HEK293 (cell line): ENCODE results near the gene AMPD3.
A peak's percentile ranks its signal among the peaks of the same experiment; 100 is the strongest.

Experiments used
- FEZF1 ChIP-seq: fragments of 450-650 bp; formaldehyde crosslinking; IDR thresholded peaks from 2 replicates; pipeline ENCODE4 v1.5.1; 2016; ENCODE audit warnings: missing biosample characterization, missing genetic modification characterization
- GLI2 ChIP-seq: fragments of 450-650 bp; formaldehyde crosslinking; IDR thresholded peaks from 2 replicates; pipeline ENCODE4; 2017; ENCODE audit warnings: missing biosample characterization, missing genetic modification characterization, low read depth, borderline replicate concordance
- GLIS2 ChIP-seq: fragments of 450-650 bp; formaldehyde crosslinking; IDR thresholded peaks from 2 replicates; pipeline ENCODE4 v1.5.1; 2016; ENCODE audit warnings: missing biosample characterization, missing genetic modification characterization
- KLF7 ChIP-seq: fragments of 450-650 bp; formaldehyde crosslinking; IDR thresholded peaks from 2 replicates; pipeline ENCODE4 v1.5.1; 2016; ENCODE audit warnings: missing biosample characterization, missing genetic modification characterization, borderline replicate concordance
- MYNN ChIP-seq: fragments of 450-650 bp; formaldehyde crosslinking; IDR thresholded peaks from 2 replicates; pipeline ENCODE4 v1.5.1; 2016; ENCODE audit warnings: missing biosample characterization, missing genetic modification characterization, borderline replicate concordance
- RBAK ChIP-seq: fragments of 450-650 bp; formaldehyde crosslinking; IDR thresholded peaks from 2 replicates; pipeline ENCODE4 v1.5.1; 2016; ENCODE audit warnings: missing biosample characterization, missing genetic modification characterization
- REPIN1 ChIP-seq: fragments of 450-650 bp; formaldehyde crosslinking; IDR thresholded peaks from 2 replicates; pipeline ENCODE4 v1.5.1; 2017; ENCODE audit warnings: missing biosample characterization, missing genetic modification characterization, low read depth
- SCRT1 ChIP-seq: fragments of 450-650 bp; formaldehyde crosslinking; IDR thresholded peaks from 2 replicates; pipeline ENCODE4 v1.5.1; 2016; ENCODE audit warnings: missing biosample characterization, missing genetic modification characterization, borderline replicate concordance
- SP2 ChIP-seq: fragments of 450-650 bp; formaldehyde crosslinking; IDR thresholded peaks from 2 replicates; pipeline ENCODE4 v1.5.1; 2016; ENCODE audit warnings: missing biosample characterization, missing genetic modification characterization
- SP3 ChIP-seq: fragments of 450-650 bp; formaldehyde crosslinking; IDR thresholded peaks from 2 replicates; pipeline ENCODE4 v1.5.1; 2016; ENCODE audit warnings: missing biosample characterization, missing genetic modification characterization
- TCF7L2 ChIP-seq: IDR thresholded peaks from 2 replicates; pipeline ENCODE4 v1.6.1; 2011; ENCODE audit warnings: low read depth, mild to moderate bottlenecking, inconsistent platforms, low read length, moderate library complexity, borderline replicate concordance
- YY1 ChIP-seq: fragments of 450-650 bp; formaldehyde crosslinking; IDR thresholded peaks from 2 replicates; pipeline ENCODE4 v1.5.1; 2018; ENCODE audit warnings: missing biosample characterization, missing genetic modification characterization
- ZBTB1 ChIP-seq: fragments of 450-650 bp; formaldehyde crosslinking; IDR thresholded peaks from 2 replicates; pipeline ENCODE4 v1.5.1; 2016; ENCODE audit warnings: missing biosample characterization, missing genetic modification characterization
- ZBTB8A ChIP-seq: fragments of 450-650 bp; formaldehyde crosslinking; IDR thresholded peaks from 2 replicates; pipeline ENCODE4 v1.5.1; 2016; ENCODE audit warnings: missing biosample characterization, missing genetic modification characterization
- ZEB2 ChIP-seq: fragments of 450-650 bp; formaldehyde crosslinking; IDR thresholded peaks from 2 replicates; pipeline ENCODE4 v1.5.1; 2016; ENCODE audit warnings: missing biosample characterization, missing genetic modification characterization
- ZNF10 ChIP-seq: fragments of 450-650 bp; formaldehyde crosslinking; IDR thresholded peaks from 2 replicates; pipeline ENCODE4 v1.5.1; 2017; ENCODE audit warnings: missing biosample characterization, missing genetic modification characterization
- ZNF138 ChIP-seq: fragments of 450-650 bp; formaldehyde crosslinking; IDR thresholded peaks from 2 replicates; pipeline ENCODE4 v1.5.1; 2016; ENCODE audit warnings: missing biosample characterization, missing genetic modification characterization, borderline replicate concordance
- ZNF19 ChIP-seq: fragments of 450-650 bp; formaldehyde crosslinking; IDR thresholded peaks from 2 replicates; pipeline ENCODE4; 2016; ENCODE audit warnings: missing biosample characterization, missing genetic modification characterization, low read depth
- ZNF211 ChIP-seq: fragments of 450-650 bp; formaldehyde crosslinking; IDR thresholded peaks from 2 replicates; pipeline ENCODE4 v1.5.1; 2016; ENCODE audit warnings: low read depth, missing biosample characterization, missing genetic modification characterization
- ZNF221 ChIP-seq: fragments of 450-650 bp; formaldehyde crosslinking; IDR thresholded peaks from 2 replicates; pipeline ENCODE4 v1.5.1; 2017; ENCODE audit warnings: missing biosample characterization, missing genetic modification characterization, borderline replicate concordance
- ZNF266 ChIP-seq: fragments of 450-650 bp; formaldehyde crosslinking; IDR thresholded peaks from 2 replicates; pipeline ENCODE4 v1.5.1; 2016; ENCODE audit warnings: missing biosample characterization, missing genetic modification characterization, low read depth
- ZNF354C ChIP-seq: fragments of 450-650 bp; formaldehyde crosslinking; IDR thresholded peaks from 2 replicates; pipeline ENCODE4 v1.5.1; 2016; ENCODE audit warnings: missing biosample characterization, missing genetic modification characterization, low read depth, borderline replicate concordance
- ZNF544 ChIP-seq: fragments of 450-650 bp; formaldehyde crosslinking; IDR thresholded peaks from 2 replicates; pipeline ENCODE4 v1.5.0; 2017; ENCODE audit warnings: missing biosample characterization, missing genetic modification characterization
- ZNF626 ChIP-seq: fragments of 450-650 bp; sonication (Bioruptor Pico); formaldehyde crosslinking; IDR thresholded peaks from 2 replicates; pipeline ENCODE4 v1.5.1; 2018; ENCODE audit warnings: missing biosample characterization, missing genetic modification characterization, inconsistent platforms
- ZNF629 ChIP-seq: fragments of 450-650 bp; formaldehyde crosslinking; IDR thresholded peaks from 2 replicates; pipeline ENCODE4 v1.5.1; 2017; ENCODE audit warnings: missing biosample characterization, missing genetic modification characterization
- ZNF658 ChIP-seq: fragments of 450-650 bp; formaldehyde crosslinking; IDR thresholded peaks from 2 replicates; pipeline ENCODE4; 2016; ENCODE audit warnings: missing biosample characterization, missing genetic modification characterization
- ZNF670 ChIP-seq: fragments of 450-650 bp; formaldehyde crosslinking; IDR thresholded peaks from 2 replicates; pipeline ENCODE4 v1.5.1; 2016; ENCODE audit warnings: missing biosample characterization, missing genetic modification characterization, low read depth
- ZNF707 ChIP-seq: fragments of 450-650 bp; formaldehyde crosslinking; IDR thresholded peaks from 2 replicates; pipeline ENCODE4 v1.5.1; 2016; ENCODE audit warnings: missing biosample characterization, missing genetic modification characterization
- TF ChIP-seq, protein P1 (sequence below): fragments of 450-650 bp; formaldehyde crosslinking; optimal IDR thresholded peaks from 2 replicates; pipeline ENCODE3; 2016; ENCODE audit warnings: missing biosample characterization, mild to moderate bottlenecking, missing genetic modification characterization
- TF ChIP-seq, protein P2 (sequence below): fragments of 450-650 bp; formaldehyde crosslinking; IDR thresholded peaks from 2 replicates; pipeline ENCODE4 v1.5.0; 2017; ENCODE audit warnings: missing biosample characterization, missing genetic modification characterization, borderline replicate concordance
- TF ChIP-seq, protein P3 (sequence below): fragments of 450-650 bp; formaldehyde crosslinking; IDR thresholded peaks from 2 replicates; pipeline ENCODE4 v1.5.1; 2017; ENCODE audit warnings: missing biosample characterization, missing genetic modification characterization
- TF ChIP-seq, protein P4 (sequence below): fragments of 450-650 bp; formaldehyde crosslinking; IDR thresholded peaks from 2 replicates; pipeline ENCODE4 v1.5.1; 2016; ENCODE audit warnings: missing biosample characterization, missing genetic modification characterization
- TF ChIP-seq, protein P5 (sequence below): fragments of 450-650 bp; IDR thresholded peaks from 2 replicates; pipeline ENCODE4 v1.5.1; 2018; ENCODE audit warnings: missing biosample characterization, mild to moderate bottlenecking, missing genetic modification characterization

The AMPD3 gene

DNA sequence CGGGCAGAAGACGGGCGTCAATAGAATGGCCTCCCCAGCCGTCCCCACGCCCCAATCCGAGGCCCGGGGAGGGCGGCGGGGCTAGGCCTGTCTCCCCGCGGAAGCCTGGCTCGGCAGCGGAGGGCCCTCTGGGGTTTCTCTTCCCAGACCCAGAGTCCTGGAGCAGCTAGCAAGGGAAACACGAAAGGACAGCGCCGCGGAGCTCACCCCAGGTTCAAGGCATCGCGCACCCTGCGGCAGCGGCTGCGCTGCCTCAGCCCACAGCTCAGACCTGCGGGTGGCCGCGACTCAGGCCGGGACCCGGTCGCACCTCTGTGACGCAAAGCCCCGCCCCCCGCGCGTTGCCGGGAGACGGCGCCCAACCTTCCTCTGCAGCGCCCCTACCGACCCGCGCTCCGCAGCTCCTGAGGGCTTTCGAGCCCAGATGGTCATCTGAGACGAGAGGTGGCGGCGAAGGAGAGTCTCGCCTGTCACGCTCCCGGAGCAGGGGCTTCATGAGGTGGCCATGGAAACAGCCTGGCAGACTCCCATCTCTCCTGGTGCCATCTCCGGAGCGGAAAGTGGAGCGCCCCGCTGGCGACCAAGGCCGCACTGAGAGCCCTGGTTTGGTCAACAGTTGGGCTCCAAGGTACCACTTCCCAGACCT lies 86.0 kb downstream of the AMPD3 start, which contains the start of gene RNF141 (continued):
- TF ChIP-seq GLIS2 (tag by site-specific recombination) (peak; percentile 83), ZNF544 (tag by site-specific recombination) (no peak), ZNF10 (tag by site-specific recombination) (no peak), ZNF354C (tag by site-specific recombination) (no peak), ZNF629 (tag by site-specific recombination) (peak; percentile 74), ZNF211 (tag by site-specific recombination) (no peak), ZNF266 (tag by site-specific recombination) (no peak), TCF7L2 (peak; percentile 12; the same call in 1 of the 2 replicates), ZNF221 (tag by site-specific recombination) (no peak), SP3 (tag by site-specific recombination) (peak; percentile 79), ZBTB8A (tag by site-specific recombination) (peak; percentile 97), ZNF670 (no peak), ZNF707 (tag by site-specific recombination) (no peak), FEZF1 (tag by site-specific recombination) (no peak), REPIN1 (tag by site-specific recombination) (no peak), ZNF626 (tag by site-specific recombination) (no peak), SP2 (tag by site-specific recombination) (peak; percentile 64), YY1 (tag by site-specific recombination) (peak; percentile 62; the same call in 1 of the 2 replicates), KLF7 (tag by site-specific recombination) (no peak), ZNF138 (tag by site-specific recombination) (no peak), ZEB2 (0 out of 2 replicates have a peak, but pooled peaks have one; percentile 50), RBAK (tag by site-specific recombination) (no peak), ZBTB1 (tag by site-specific recombination) (no peak), GLI2 (tag by site-specific recombination) (no peak), MYNN (tag by site-specific recombination) (no peak), SCRT1 (no peak), ZNF19 (tag by site-specific recombination) (no peak), ZNF658 (tag by site-specific recombination) (no peak)
- TF ChIP-seq, protein P1, sequence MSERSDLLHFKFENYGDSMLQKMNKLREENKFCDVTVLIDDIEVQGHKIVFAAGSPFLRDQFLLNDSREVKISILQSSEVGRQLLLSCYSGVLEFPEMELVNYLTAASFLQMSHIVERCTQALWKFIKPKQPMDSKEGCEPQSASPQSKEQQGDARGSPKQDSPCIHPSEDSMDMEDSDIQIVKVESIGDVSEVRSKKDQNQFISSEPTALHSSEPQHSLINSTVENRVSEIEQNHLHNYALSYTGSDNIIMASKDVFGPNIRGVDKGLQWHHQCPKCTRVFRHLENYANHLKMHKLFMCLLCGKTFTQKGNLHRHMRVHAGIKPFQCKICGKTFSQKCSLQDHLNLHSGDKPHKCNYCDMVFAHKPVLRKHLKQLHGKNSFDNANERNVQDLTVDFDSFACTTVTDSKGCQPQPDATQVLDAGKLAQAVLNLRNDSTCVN: peak; percentile 88
- TF ChIP-seq, protein P2, sequence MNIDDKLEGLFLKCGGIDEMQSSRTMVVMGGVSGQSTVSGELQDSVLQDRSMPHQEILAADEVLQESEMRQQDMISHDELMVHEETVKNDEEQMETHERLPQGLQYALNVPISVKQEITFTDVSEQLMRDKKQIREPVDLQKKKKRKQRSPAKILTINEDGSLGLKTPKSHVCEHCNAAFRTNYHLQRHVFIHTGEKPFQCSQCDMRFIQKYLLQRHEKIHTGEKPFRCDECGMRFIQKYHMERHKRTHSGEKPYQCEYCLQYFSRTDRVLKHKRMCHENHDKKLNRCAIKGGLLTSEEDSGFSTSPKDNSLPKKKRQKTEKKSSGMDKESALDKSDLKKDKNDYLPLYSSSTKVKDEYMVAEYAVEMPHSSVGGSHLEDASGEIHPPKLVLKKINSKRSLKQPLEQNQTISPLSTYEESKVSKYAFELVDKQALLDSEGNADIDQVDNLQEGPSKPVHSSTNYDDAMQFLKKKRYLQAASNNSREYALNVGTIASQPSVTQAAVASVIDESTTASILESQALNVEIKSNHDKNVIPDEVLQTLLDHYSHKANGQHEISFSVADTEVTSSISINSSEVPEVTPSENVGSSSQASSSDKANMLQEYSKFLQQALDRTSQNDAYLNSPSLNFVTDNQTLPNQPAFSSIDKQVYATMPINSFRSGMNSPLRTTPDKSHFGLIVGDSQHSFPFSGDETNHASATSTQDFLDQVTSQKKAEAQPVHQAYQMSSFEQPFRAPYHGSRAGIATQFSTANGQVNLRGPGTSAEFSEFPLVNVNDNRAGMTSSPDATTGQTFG: no peak
- TF ChIP-seq, protein P3, sequence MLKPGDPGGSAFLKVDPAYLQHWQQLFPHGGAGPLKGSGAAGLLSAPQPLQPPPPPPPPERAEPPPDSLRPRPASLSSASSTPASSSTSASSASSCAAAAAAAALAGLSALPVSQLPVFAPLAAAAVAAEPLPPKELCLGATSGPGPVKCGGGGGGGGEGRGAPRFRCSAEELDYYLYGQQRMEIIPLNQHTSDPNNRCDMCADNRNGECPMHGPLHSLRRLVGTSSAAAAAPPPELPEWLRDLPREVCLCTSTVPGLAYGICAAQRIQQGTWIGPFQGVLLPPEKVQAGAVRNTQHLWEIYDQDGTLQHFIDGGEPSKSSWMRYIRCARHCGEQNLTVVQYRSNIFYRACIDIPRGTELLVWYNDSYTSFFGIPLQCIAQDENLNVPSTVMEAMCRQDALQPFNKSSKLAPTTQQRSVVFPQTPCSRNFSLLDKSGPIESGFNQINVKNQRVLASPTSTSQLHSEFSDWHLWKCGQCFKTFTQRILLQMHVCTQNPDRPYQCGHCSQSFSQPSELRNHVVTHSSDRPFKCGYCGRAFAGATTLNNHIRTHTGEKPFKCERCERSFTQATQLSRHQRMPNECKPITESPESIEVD (tag by site-specific recombination): no peak
- TF ChIP-seq, protein P4, sequence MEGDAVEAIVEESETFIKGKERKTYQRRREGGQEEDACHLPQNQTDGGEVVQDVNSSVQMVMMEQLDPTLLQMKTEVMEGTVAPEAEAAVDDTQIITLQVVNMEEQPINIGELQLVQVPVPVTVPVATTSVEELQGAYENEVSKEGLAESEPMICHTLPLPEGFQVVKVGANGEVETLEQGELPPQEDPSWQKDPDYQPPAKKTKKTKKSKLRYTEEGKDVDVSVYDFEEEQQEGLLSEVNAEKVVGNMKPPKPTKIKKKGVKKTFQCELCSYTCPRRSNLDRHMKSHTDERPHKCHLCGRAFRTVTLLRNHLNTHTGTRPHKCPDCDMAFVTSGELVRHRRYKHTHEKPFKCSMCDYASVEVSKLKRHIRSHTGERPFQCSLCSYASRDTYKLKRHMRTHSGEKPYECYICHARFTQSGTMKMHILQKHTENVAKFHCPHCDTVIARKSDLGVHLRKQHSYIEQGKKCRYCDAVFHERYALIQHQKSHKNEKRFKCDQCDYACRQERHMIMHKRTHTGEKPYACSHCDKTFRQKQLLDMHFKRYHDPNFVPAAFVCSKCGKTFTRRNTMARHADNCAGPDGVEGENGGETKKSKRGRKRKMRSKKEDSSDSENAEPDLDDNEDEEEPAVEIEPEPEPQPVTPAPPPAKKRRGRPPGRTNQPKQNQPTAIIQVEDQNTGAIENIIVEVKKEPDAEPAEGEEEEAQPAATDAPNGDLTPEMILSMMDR: peak; percentile 94
- TF ChIP-seq, protein P5, sequence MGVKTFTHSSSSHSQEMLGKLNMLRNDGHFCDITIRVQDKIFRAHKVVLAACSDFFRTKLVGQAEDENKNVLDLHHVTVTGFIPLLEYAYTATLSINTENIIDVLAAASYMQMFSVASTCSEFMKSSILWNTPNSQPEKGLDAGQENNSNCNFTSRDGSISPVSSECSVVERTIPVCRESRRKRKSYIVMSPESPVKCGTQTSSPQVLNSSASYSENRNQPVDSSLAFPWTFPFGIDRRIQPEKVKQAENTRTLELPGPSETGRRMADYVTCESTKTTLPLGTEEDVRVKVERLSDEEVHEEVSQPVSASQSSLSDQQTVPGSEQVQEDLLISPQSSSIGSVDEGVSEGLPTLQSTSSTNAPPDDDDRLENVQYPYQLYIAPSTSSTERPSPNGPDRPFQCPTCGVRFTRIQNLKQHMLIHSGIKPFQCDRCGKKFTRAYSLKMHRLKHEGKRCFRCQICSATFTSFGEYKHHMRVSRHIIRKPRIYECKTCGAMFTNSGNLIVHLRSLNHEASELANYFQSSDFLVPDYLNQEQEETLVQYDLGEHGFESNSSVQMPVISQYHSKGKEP: no peak
